ENCODE data around the gene SLTM.

The SLTM gene

DNA sequence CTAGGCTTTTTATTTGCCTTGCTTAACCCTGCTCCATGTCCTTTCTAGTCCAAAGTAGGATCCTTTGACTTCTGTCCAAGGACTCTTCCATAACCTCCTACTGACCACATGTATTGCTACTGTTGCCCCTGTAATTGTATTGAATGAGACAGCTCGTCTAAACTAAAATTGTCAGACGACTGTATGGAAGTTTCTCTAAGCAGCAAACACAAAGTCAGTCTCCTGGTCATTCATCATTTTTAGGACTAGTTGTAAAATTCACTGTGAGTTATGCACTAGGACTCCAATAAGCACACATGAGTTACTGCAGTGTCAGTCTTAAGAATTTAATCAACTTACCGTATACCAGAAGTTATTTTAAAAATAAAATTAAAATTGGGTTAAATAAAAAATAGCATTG lies 32.8 kb downstream of the SLTM start:
- Histone ChIP-seq H3K27me3 (replicated peaks; ENCODE audit: insufficient read depth, low read length) (no peaks in the 10 kb centered on the region), H3F3A (ENCODE audit: insufficient read depth, low read length) (0 out of 2 replicates have a peak, but pooled peaks cover 5% of the 10 kb centered on the region), H3K27ac (ENCODE audit: low read length) (no peak overlapping the region), H3K4me1 (ENCODE audit: low read length) (peaks cover 24% of the 10 kb centered on the region), H3K36me3 (replicated peaks; ENCODE audit: insufficient read depth, low read length) (peaks cover 12% of the 10 kb centered on the region; the same call in 1 of the 2 replicates), H3K9me3 (replicated peaks; ENCODE audit: insufficient read depth, low read length) (no peaks in the 10 kb centered on the region), H3K79me2 (ENCODE audit: low read length) (peaks cover 63% of the 10 kb centered on the region), H3K4me3 (ENCODE audit: low read length) (no peak overlapping the region), H2AFZ (ENCODE audit: low read length) (no peak overlapping the region), H3K9me2 (replicated peaks; ENCODE audit: insufficient read depth, low read length) (no peaks in the 10 kb centered on the region), H3K4me2 (ENCODE audit: low read depth, low read length) (no peak overlapping the region), H4K20me1 (ENCODE audit: insufficient read depth, low read length) (no peaks in the 10 kb centered on the region), H3K9ac (ENCODE audit: low read length) (no peak overlapping the region)
- no peak for DNase-seq
- TF ChIP-seq EZH2phosphoT487 (IDR thresholded peaks at IDR 0.05; ENCODE audit: low read length) (no peak), EZH2 (optimal IDR thresholded peaks at IDR 0.05; ENCODE audit: low read depth, low read length) (no peak)
- TF ChIP-seq, protein P1, sequence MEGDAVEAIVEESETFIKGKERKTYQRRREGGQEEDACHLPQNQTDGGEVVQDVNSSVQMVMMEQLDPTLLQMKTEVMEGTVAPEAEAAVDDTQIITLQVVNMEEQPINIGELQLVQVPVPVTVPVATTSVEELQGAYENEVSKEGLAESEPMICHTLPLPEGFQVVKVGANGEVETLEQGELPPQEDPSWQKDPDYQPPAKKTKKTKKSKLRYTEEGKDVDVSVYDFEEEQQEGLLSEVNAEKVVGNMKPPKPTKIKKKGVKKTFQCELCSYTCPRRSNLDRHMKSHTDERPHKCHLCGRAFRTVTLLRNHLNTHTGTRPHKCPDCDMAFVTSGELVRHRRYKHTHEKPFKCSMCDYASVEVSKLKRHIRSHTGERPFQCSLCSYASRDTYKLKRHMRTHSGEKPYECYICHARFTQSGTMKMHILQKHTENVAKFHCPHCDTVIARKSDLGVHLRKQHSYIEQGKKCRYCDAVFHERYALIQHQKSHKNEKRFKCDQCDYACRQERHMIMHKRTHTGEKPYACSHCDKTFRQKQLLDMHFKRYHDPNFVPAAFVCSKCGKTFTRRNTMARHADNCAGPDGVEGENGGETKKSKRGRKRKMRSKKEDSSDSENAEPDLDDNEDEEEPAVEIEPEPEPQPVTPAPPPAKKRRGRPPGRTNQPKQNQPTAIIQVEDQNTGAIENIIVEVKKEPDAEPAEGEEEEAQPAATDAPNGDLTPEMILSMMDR (IDR thresholded peaks at IDR 0.05; ENCODE audit: low read length): no peak

DNA sequence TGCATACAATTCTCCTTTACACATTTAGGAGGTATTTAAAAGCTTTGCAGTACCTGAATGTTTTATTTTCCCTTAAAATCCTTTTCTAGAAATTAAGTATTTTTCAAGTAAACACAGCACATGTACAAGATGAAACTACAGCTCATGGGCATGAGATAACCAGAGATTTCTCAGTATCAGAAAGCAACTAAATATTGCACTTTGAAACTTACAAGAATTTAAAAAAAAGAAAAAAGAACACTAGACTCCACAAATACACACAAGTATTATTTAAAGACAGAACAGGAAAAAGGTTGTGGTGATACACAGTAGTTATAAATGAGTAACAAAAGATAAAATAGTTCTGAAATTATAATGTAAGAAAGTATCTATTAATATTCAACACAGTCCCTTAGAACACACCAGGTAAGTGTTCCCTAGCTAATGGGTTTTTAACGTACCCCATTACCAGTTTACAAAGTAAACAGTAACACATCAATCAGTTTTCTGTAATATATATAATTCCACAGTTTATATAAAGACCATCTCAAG lies 35.3 kb downstream of the SLTM start:
- Histone ChIP-seq H3K9me3 (replicated peaks; ENCODE audit: insufficient read depth, low read length) (no peaks in the 10 kb centered on the region), H3K79me2 (ENCODE audit: low read length) (peaks cover 46% of the 10 kb centered on the region), H3K36me3 (replicated peaks; ENCODE audit: insufficient read depth, low read length) (peaks cover 23% of the 10 kb centered on the region; the same call in 1 of the 2 replicates), H3K4me2 (ENCODE audit: low read depth, low read length) (peak overlapping the region; percentile 22; the same call in 1 of the 2 replicates), H3K27ac (ENCODE audit: low read length) (no peak overlapping the region; the same call in 1 of the 2 replicates), H2AFZ (ENCODE audit: low read length) (no peak overlapping the region), H3F3A (ENCODE audit: insufficient read depth, low read length) (0 out of 2 replicates have a peak, but pooled peaks cover 5% of the 10 kb centered on the region), H3K27me3 (replicated peaks; ENCODE audit: insufficient read depth, low read length) (no peaks in the 10 kb centered on the region), H3K9ac (ENCODE audit: low read length) (no peak overlapping the region), H3K9me2 (replicated peaks; ENCODE audit: insufficient read depth, low read length) (no peaks in the 10 kb centered on the region), H3K4me3 (ENCODE audit: low read length) (no peak overlapping the region), H4K20me1 (ENCODE audit: insufficient read depth, low read length) (no peaks in the 10 kb centered on the region), H3K4me1 (ENCODE audit: low read length) (peaks cover 24% of the 10 kb centered on the region)
- TF ChIP-seq, protein P1 (IDR thresholded peaks at IDR 0.05; ENCODE audit: low read length): no peak
- TF ChIP-seq EZH2 (optimal IDR thresholded peaks at IDR 0.05; ENCODE audit: low read depth, low read length) (no peak), EZH2phosphoT487 (IDR thresholded peaks at IDR 0.05; ENCODE audit: low read length) (no peak)
- peak; percentile 9 for DNase-seq

DNA sequence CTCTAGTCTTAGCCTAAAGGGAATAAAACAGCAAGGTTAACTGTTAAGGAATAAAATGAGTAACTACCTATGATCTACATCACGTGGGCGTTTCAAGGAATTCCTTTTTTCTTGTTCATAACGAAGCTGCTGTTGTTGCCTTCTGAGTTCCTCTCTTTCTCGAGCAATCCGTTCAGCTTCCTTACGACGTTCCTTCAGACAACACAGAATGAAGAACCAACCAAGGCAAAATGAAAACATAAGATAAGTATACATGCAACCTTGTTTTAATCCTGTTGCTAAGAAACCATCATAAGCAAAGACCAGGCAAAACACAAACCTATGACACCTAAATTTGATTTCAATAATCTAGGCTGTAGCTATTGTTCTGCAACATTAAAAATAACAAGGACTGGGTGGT lies 44.1 kb downstream of the SLTM start:
- no peak overlapping the region for H3K9ac ChIP-seq (ENCODE audit: low read length)
- no peak overlapping the region for H3K27ac ChIP-seq (ENCODE audit: low read length)
- H3K4me1 ChIP-seq (ENCODE audit: low read length): no peaks in the 10 kb centered on the region
- no peaks in the 10 kb centered on the region for H3K9me2 ChIP-seq (replicated peaks; ENCODE audit: insufficient read depth, low read length)
- no peak overlapping the region for H3K4me3 ChIP-seq (ENCODE audit: low read length)
- peaks cover 32% of the 10 kb centered on the region for H3K36me3 ChIP-seq (replicated peaks; ENCODE audit: insufficient read depth, low read length)
- H2AFZ ChIP-seq (ENCODE audit: low read length): no peak overlapping the region
- H3K9me3 ChIP-seq (replicated peaks; ENCODE audit: insufficient read depth, low read length): no peaks in the 10 kb centered on the region
- no peaks in the 10 kb centered on the region for H3K79me2 ChIP-seq (ENCODE audit: low read length)
- TF ChIP-seq, protein P1 (IDR thresholded peaks at IDR 0.05; ENCODE audit: low read length): no peak
- no peak for TF ChIP-seq EZH2phosphoT487 (IDR thresholded peaks at IDR 0.05; ENCODE audit: low read length)
- no peak for TF ChIP-seq EZH2 (optimal IDR thresholded peaks at IDR 0.05; ENCODE audit: low read depth, low read length)
- H3K27me3 ChIP-seq (replicated peaks; ENCODE audit: insufficient read depth, low read length): no peaks in the 10 kb centered on the region
- H4K20me1 ChIP-seq (ENCODE audit: insufficient read depth, low read length): no peaks in the 10 kb centered on the region; the same call in 1 of the 2 replicates
- H3F3A ChIP-seq (ENCODE audit: insufficient read depth, low read length): no peaks in the 10 kb centered on the region
- no peak overlapping the region for H3K4me2 ChIP-seq (ENCODE audit: low read depth, low read length)
- DNase-seq: no peak

All from MM.1S (cell line).